ENCODE results near the gene GDI2. TPM values are rescaled to one million over a fixed set of nuclear protein-coding genes. Genes with fewer than 3 reads are reported as not detected.

The GDI2 gene
- total and polyA plus RNA-seq, 4 donors = 64.2 to 300 (median 164) TPM

Other genes starting within 250 kb of the GDI2 start
- 10 to 100 TPM in 1 of 2 donors, 1 to 10 TPM in 1; 5.2 to 26.2 TPM for gene ASB13, start 146.8 kb downstream of the GDI2 start, total RNA-seq
- gene ASB13, start 146.8 kb downstream of the GDI2 start, polyA plus RNA-seq = 10 to 100 TPM; 12.5 to 16.9 TPM
- 100 to 1,000 TPM in 1 of 2 donors, 10 to 100 TPM in 1; 45.4 to 108 TPM for gene TASOR2, start 128.6 kb downstream of the GDI2 start, total RNA-seq
- gene TASOR2, start 128.6 kb downstream of the GDI2 start, polyA plus RNA-seq = 10 to 100 TPM; 12.3 to 12.8 TPM
- 10 to 100 TPM in 1 of 2 donors, 1 to 10 TPM in 1; 7.7 to 14.0 TPM for gene ANKRD16, start 76.5 kb upstream of the GDI2 start, total RNA-seq
- gene ANKRD16, start 76.5 kb upstream of the GDI2 start, polyA plus RNA-seq = 1 to 10 TPM; 4.5 to 5.0 TPM
- gene FBH1, start 76.8 kb upstream of the GDI2 start, total RNA-seq = 10 to 100 TPM; 85.3 to 93.2 TPM
- 10 to 100 TPM; 39.4 to 42.2 TPM for gene FBH1, start 76.8 kb upstream of the GDI2 start, polyA plus RNA-seq
- gene IL15RA, start 164.1 kb upstream of the GDI2 start, total RNA-seq = 10 to 100 TPM; 13.2 to 40.0 TPM
- gene IL15RA, start 164.1 kb upstream of the GDI2 start, polyA plus RNA-seq = 10 to 100 TPM; 25.5 to 67.7 TPM
- gene IL2RA, start 248.9 kb upstream of the GDI2 start, total RNA-seq = 1 to 10 TPM; 1.2 to 5.7 TPM
- 10 to 100 TPM in 1 of 2 donors, under 1 TPM in 1; 0.24 to 10.3 TPM for gene IL2RA, start 248.9 kb upstream of the GDI2 start, polyA plus RNA-seq